HG03565 (cell line): ENCODE results near the gene ASB16.

Experiments used
- ATAC-seq: cut with Tn5 transposase; IDR thresholded peaks from one replicate; pipeline ENCODE4 v1.9.1; 2021; ENCODE audit warnings: mild to moderate bottlenecking, moderate library complexity; ENCODE audit not compliant: unreplicated experiment

The ASB16 gene

DNA sequence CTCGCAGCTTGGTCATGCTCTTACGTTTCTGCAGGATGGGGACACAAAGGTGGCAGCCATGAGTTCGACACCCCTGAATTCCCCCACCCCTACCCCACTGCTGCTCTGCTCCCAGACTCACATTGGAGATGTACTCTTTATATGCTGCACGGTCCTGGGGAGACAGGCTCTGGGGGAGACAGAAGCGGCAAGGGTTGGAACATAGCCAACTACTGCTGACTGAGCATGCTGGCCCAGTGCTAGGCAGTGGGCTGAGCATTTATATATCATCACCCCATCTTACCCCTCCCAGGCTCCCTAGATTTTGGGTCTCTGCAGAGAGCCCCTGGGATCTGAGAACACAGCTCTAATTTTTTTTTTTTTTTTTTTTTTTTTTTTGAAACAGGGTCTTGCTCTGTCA lies 37.2 kb downstream of the ASB16 start:
- no peak for ATAC-seq

DNA sequence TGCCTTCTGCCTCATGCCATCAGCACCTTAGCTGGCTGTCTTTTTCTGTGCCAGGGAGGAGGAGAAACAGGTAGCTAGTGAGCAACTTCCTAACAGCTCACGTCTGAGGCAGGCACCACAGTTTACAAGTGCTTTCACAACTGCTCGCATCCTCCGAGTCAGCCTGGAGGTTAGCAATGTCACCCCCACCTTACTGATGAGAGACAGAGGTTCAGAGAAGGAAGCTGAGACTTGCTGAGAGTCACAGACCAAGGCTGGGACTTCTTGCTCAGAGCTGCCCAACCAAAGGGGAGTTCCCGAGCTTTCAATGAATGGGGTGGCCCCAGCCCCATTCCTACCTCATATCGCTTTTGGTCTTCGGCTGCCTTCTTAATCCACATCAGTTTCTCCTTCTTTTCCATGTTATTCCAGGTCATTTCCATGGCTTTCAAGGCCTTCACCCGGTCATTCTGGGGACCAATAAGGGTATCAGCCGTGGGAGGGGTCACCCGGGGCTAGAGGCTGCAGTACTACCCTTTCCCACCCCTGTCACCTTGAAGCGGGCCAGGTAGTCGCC lies 39.4 kb downstream of the ASB16 start:
- no peak for ATAC-seq

DNA sequence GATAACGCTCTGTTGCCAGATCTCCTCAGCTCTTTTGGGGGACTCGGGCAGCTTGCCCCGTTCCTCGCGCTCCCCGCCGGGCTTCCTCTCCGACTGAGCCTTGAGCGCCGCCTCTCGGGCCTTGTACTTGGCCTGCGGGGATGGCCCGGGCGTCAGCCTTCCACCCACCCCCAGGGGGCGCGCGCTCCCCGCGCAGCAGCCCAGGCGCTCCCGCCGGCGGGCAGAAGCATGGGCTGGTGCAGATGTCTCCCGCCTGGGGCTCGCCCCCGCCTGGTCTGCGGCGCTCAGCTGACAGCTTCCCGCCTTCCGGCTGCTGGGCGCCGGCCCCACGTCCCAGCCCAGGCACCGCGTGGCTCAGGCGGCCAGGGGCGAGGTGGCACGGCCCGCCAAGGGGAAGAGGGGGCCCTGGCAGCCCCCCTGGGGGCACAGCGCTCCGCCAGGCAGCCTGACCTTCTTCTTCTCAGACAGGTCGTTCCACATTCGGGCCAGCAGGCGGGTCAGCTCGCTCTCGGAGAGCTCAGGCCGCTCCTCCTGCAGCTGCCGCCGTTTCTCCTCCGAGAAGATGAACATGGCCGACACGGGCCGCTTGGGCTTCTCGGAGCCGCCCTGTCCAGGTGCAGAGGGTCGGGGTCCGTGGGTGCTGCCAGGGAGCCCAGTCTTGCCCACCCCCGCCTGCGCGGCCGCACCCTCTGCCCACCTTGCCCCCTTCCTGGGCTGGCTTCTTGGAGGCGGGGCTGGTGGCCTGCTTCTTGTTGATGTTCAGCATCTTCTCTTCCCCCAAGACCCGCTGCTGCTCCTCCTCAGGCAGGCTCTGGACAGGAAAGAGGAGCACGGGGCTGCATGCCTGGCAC lies 40.1 kb downstream of the ASB16 start:
- ATAC-seq = peak; percentile 80

DNA sequence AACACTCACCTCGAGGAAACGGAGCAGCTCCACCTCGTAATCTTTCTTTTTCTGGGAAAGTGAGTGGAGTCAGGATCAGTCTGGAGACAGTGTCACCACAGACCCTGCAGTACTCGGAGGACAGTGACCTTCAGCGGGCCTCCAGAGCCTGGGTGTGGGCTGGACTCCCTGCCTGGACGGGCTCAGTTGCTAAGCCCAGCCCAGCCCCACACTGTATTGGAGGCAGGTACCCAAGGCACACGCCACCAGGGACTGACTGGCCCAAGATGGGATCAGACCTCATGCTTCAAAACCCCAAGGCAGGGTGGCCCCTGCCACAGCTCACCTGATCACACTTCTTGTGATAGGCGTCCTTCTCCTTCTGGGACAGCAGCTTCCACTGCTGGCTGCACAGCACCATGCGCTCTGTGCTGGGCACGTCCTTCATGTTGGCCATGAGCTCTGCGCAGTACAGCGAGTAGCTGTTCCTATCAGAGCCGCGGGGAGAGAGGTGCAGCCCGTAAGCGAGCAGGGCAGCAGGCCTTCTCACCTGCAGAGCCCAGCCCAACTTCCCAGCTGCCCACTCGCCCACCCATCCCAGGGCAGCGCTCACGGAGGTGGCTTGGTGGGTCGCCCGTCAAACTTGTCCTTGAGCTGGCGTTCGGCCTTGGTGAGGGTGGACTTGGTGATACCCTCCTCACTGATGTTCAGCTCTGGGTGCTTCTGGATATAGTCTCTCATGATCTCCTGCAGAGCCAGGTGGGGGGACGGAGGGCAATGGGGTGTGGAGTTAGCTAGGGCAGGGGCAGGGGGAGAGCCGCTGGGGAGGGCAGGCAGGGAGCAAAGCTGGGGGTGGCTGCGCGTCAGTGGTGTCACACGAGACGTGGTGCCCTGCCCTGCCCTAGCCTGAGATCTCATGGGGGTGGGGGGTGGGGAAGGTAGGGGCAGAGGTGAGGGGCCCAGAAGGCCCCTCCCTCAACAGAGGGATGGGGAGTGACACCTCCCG lies 41.1 kb downstream of the ASB16 start:
- no peak for ATAC-seq

DNA sequence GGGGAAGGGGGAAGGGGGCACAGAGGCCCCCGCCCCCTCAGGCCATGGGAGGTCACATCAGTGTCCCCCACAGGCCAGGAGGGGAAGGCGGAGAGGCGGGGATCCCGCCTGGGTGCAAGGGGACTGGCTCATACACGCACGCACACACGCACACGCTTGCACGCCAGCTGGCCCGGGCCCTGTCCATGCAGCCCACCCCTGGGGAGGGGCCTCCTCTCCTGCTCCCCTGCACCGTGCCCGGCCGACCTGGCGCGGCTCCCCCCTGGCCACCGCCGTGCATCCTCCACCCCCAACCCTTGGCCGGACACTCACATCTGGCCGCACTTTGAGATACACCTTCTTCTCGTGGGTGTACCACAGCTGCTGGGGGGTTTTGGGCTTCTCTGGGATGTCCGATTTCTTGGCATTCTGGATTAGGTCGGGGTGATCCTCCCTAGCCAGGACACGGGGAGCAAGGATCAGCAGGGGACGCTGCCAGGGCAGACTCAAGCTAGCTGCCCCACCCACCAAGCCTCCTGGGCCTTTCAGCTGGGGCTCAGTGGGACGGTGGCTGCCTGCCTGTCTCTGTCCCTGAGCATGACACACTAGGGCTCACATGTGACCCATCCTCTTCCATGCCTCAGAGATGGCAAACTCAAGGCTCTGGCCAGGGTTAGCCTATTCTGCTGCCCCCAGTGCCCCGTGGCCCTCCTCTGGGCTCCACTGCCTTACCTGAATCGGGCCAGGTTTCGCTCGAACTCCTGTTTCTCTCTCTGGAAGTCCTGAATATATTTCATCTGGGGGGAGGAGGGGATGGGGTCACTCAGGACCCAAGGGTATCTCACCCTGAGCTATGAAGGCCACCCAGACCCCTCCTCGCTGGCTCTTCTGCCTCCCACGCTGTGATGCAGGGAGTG lies 42.3 kb downstream of the ASB16 start:
- no peak for ATAC-seq

DNA sequence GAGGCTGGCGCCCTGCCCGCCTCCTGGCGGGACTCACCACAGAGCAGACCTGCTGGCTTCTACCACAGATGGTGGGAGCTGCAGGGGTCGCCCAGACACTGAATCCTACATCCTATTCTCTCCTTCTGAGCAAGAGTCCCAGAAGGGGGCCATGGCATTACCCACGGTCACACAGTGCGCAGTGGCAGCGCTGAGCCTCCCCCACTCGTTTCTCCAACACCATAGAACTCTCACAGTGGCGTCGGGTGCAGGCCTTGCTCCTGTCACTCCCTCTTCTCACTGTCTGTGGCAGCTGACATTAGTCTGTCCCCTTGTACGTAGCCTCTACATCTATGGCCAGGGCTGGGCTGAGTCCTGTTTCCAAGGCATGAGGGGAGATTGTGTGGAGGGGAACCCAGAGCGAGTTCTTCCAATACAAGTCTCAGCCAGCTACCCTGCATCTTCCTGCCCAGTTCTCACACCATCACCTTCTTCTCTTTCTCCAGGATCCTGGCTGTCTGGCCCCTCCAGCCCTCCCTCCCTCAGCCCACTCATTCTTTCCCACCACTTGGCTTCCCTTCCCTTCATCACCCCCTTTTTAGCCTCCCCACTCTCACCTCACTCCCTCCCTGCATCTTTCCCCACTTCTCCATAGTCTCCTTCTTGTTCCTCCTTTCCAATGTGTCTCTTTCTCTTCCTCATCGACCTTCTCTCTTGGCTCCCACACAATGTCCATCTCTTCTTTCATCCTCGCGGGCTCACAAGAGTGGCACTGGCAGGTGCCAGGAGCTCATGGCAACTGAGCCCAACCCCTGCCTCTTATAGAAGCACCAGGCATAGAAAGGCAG lies 43.1 kb downstream of the ASB16 start:
- ATAC-seq = no peak

DNA sequence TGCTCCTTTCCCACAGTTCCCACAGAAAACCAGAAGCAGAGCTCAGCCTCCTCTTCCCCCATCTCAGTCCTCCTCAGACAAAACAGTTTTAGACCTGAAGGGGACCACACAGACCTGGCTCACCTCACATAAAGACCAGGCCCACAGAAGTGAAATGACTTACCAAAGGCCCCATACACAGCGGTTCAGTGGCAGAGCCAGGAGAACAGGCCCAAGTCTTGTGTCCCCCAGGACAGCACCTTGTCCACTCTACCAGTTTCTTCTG lies 43.7 kb downstream of the ASB16 start:
- ATAC-seq = no peak

DNA sequence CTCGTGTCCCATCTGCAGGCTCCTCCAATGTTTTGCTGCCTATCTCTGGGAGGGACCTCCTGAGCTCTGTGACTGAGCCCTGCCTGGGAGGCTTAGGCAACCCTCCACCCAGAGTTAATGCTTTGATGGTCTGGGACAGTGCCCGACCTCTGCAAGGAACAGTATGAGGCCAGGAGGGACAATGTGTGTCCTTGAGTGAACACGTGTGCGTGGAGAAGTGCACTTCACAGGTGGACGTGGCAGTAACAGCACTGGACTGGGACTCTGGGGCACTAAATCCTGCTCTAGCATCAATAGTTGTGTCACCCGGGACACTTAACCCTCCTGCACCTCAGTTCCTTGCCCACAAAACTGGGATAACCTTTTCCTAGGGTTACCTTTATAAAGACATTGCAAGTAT lies 44.4 kb downstream of the ASB16 start:
- ATAC-seq = no peak

DNA sequence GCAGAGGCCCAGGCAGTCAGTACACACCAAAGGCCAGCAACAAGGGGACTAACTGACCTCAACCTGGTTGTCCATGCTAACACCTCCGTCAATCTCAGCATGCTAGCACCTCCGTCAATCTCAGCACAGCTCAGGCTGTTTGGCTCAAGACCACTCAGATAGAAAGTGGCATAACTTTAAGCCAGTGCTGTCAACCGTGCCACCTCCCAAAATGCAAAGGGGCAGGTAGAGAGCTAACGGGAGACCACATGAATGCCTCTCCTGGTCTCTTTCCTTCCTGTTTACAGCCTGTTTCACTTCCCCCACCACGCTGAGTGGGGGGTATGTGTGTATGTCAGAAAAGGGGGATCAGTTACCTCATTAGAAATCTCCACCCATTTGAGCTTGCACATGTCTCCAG lies 45.7 kb downstream of the ASB16 start:
- no peak for ATAC-seq

DNA sequence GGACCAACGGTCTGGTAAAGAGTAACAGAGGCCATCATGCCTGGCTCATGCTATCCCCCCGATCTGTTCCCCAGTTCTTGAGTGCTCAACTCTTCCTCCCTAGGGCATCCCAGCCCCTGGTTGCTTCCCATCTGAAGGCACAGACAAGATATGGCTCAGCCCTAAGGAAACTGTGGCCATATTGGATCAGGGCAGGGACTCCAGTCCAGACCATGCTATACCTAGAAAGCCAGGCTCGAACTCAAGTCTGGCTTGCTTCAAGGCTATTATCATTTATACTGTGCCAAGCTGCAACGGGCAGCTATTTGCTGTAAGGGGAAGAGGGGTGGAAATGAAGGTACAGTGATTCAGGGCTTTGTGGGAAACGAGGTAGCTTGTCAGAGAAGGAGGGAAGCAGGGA lies 46.2 kb downstream of the ASB16 start:
- no peak for ATAC-seq

DNA sequence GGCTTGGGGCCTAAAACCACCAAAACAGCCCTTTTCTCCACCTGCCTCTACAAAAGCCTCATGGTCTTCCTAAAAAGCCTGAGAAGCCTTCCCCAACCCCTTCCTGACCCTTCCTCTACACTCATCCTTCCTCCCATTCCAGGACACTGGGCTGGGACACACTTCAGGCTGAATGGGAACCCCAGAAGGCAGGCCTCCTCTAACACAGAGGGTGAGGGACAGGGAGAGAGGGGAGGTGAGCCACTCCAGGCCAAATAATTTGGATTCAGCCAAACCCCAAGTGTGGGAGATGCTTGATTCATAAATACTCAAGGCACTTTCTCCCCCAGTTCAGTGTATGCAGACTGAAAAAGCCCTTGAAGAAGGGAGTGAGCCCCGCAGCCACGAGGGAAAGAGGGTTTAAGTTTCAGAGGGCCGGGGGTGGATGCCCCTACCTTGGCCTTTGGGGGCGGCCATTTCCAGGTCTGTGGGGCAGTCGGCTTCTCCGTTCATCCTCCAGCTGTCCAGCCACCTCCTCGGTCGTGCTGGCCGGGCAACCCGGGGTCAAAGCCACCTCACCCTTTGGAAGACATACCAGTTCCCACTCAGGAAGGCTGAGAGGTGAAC lies 47.3 kb downstream of the ASB16 start:
- ATAC-seq = no peak

DNA sequence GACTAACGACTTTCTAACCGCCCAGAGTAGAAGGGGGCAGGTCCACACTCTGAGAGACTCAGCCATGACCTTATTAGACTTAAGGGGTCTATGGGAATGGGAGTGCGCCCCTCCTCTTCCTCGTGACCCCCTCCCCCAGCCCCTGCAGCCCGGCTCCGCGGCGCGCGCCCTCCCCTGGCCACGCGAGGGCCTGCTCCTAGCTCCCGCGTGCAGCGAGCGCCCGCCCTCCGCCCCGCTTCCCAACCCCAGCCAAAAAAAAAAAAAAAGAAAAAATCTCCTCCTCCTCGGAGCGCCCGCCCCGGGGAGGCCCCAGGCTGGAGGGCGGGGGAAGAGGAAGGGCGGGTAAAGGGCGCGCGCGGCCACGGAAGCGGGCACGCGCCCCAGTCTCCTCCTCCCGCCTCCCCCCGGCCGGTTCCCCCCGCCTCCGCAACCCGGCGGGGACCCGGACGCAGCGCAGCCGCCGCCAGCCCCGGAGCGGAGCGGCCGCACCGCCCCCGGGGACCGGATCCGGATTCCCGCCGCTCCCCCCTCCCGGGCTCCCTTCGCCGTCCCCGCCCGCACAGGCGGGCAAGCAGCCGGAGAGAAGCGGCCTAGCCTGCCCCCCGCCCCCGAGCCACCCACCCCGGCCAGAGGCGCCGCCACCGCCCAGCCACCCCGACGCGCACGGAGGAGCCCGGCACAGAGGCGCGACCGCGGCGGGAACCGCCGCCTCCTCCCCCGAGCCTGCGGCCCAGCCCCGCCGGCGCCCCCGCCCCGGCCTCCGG lies 48.0 kb downstream of the ASB16 start:
- peak; percentile 26 for ATAC-seq

DNA sequence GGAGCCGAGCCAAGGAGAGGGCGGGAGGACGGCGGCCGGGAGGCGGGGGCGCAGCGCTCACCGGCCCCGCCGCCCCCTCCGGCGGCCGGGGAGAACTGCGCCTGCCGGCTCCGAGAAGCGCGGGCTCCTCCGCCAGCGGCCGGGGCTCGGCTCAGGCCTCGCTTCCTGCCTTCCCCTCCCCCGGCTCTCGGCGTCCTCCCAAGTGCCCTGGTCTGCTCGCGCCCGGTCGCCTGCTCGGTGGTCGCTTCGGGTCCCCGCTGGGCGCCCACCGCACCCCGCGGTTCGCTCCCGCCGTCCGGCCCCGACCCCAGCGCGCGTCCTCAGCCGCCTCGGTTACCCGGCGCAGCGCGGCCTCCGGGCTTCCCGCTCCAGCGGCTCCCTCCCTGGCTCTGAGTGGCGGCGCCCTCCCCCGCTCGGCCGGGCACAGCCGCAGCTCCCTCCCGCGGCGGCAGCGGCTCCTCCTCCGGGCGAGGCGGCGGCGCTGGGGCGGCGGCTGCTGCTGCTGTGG lies 48.7 kb downstream of the ASB16 start:
- ATAC-seq = peak; percentile 28

DNA sequence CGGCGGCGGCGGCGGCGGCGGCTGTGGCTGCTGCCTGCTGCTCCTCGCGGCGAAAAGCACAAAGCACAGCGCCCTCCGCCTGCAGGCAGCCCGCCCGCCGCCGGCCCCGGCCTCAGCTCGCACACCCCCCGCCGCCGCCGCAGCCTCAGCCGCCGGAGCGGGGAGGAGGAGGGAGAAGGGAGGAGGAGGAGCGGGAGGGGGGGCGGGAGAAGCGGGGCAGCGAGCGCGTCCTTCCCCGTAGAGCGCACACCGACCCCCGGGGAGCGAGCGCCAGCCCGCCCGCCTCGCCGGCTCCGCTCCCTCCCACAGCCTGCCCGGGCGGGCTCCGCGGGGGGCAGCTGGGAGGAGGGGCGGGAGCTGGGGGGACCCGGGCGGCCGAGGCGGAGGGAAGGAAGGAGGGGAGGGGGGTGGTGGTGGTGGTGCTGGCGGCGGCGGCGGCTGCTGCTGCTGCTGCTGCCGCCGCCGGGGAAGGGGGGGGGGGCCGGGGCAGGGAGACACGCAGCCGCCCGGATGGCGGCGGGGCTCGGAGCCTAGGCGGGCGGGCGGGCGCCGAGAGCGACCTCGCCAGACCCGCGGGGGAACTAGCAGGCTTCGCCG lies 49.2 kb downstream of the ASB16 start, which contains the start of gene UBTF:
Gene UBTF, minus strand, starts transcription at position 60 of the 597 bp plus-strand sequence. CDS start 1,446 bp downstream, outside the sequence.
- no peak for ATAC-seq

DNA sequence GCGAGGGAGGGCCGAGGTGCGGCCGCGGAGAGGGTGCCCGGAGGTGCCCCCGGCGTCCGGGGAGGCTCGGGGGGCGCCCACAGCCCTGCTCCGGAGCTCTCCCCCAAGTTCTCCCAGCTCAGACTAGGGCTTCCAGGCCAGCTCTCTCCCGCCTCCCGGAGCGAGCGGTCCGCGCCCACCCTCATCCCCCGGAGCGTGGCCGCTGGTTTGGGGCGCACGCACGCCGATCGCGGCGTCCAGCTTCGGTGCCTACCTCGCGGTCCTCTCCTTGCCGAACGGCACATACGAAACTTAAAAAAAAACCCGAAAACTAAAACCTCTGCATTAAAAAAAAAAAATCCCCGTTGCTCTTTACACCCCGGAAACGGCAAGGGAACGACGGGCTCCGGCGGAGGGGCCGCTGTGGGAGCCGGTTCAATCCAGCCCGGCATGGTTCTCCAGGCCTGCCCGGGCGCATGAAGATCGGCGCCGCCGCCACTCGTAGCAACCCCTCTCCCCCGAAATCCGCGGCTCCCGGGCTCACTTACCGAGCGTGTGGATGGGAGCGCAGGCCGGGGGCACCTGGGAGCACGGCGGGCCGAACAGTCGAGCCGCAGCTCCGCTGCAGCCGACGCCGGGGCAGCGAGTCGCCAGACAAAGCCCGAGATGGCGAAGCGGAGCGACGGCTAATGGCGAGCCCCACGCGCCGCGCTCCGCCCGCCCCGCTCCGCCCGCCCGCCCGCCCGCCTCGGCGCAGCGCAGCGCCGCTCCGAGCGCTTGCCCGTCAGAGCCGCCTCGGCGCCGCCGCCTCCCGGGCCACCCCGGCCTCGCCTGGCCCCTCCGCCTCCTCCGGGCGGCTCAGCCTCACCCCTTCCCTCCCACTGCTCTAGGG lies 49.9 kb downstream of the ASB16 start:
- no peak for ATAC-seq

DNA sequence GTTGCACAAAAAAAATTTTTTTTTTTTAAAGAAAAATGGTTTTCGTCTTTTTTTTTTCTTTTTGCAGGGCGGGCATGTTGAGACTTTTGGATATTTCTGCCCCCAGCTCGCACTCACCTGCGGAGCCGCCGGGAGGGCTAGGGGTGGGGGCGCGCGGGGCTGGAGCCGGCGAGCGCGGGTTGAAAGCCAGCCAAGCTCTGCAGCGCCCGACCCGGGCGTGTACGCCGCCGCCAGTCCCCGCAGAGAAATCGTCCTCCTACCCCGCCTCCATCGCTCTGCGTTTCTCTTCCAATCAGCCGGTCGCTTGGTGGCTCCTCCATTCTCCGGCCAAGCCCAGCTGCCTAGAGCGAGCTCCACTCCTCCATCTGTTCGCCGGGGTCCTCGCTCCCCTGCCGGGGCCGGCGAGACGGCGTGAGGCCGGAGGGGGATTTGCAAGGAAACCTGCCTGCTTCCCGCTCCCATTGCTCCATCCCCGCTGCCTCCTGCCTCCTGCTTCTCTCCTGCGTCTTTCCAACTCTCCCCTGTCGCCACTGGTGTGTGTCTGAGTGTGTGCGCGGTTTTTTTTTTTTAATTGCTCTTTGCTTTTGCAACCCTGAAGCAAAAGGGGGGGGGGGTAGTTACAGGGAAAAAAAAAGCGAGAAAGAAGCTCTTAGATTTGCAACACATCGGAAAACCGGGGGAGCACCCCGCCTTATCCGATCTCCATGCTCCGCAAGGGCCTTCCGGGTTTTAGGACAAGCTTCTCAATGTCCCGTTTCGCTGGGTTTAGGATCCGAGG lies 50.8 kb downstream of the ASB16 start:
- no peak for ATAC-seq

DNA sequence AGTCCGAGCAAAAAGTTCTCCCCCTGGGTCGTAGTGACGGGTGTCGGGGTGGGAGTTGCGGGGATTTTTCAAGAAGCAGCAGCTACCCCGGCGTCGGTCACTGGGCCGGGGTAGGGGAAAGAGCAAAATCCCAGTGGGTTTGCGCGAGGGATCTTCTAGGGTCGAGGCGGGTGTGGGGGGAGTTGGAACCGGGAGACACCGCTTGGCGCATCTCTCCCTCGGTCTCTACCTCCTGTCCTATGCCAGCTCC lies 51.3 kb downstream of the ASB16 start:
- no peak for ATAC-seq
